Fibroblast of the aortic adventitia (primary cell): ENCODE results near the gene TCEA2. TPM values are rescaled to one million over a fixed set of nuclear protein-coding genes. Genes with fewer than 3 reads are reported as not detected.
A peak's percentile ranks its signal among the peaks of the same experiment; 100 is the strongest.

Source experiments
- DNase-seq: peaks from one replicate; pipeline ENCODE4 v3.0.0-alpha.2; 2010; ENCODE audit warnings: low read depth
- H3K4me3 ChIP-seq: 2 replicates; pipeline ENCODE4 v1.5.1; 2011; ENCODE audit warnings: low read depth, mild to moderate bottlenecking, control low read depth, low read length, moderate library complexity
- CTCF ChIP-seq: IDR thresholded peaks from 2 replicates; pipeline ENCODE4 v1.5.1; 2011; ENCODE audit warnings: mild to moderate bottlenecking, low read length, control low read depth, inconsistent platforms; ENCODE audit not compliant: insufficient read depth
- total RNA-seq: library from RNA; depleted of rRNA; stranded (reverse); fragments of >200 nt; gene quantifications from 2 replicates; pipeline ENCODE4 v1.2.3, GENCODE V29; 2012; ENCODE audit warnings: low replicate concordance

TCEA2 gene
- total RNA-seq, 1 donor: 23.5 TPM

DNA sequence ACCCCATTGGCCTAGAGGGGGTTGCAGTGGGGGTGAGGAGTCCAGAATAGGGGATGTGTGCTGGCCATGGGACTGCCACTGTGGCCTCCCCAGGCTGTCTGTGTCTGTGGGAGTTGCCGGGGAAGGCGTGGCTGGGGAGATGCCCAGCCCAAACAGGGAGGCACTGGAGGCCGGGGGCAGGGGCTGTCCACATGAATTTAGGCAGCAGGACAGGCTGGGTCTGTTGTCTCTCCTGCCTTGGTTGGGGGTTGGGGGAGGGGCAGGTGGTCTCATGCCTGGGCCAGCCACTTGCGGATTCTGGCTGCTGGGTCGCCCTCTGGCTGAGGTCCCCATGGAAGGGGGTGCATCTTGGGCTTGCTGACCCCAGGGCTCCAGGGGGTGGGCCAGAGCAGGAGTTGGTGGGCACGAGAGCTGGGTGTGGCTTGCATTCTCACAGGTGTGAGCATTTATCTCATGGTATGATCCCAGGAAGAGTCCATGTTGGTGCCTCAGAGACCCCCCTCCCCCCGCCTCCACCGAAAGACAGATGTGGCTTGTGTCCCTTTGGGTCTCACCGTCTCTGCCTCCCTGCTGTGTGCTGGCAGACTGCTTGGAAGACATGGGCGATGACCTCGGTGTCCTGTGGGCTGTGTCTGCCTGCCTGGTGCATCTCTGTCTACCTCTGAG is 17.5 kb upstream of the TCEA2 start:
- no peak overlapping the region for H3K4me3 ChIP-seq
- DNase-seq: no peak
- TF ChIP-seq CTCF: no peak

DNA sequence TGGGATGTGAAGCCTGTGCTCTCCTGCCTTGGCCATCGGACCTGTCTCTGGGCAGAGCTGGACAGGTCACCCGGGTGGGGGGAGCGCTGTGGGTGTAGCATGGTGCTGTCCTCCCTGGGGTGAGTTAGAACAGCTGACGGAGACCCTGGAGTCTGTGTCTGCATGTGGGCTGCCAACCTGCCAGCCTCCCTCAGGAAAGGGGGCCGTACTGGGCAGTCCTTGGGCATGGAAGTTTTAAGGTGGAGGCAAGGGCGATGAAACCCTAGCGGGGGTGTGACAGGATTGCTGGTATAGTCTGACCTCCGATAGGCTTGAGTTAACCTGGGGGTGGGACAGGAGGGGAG is 16.0 kb upstream of the TCEA2 start:
- no peak overlapping the region for H3K4me3 ChIP-seq
- DNase-seq: no peak
- no peak for TF ChIP-seq CTCF

DNA sequence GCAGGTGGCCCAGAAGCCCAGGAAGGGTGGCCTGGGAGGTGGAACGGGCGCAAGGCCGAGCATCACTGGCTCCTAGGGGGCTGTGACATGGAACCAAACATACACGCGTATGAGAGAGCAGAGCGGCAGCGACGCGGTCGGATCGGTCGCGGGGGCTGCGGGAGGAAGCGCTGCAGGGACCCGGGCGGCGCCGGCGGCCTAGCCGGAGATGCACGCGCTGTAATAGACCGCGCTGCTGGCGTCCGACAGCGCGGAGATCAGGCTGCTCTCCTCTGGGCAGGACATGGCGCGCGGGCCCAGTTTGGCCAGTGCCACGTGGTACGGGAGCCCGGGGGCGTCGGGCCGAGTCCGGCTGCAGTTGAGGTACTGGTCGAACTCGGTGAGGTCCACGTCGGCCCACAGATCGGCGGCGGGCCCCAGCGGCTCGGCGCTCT is 15.0 kb upstream of the TCEA2 start:
- no peak overlapping the region for H3K4me3 ChIP-seq
- no peak for TF ChIP-seq CTCF

DNA sequence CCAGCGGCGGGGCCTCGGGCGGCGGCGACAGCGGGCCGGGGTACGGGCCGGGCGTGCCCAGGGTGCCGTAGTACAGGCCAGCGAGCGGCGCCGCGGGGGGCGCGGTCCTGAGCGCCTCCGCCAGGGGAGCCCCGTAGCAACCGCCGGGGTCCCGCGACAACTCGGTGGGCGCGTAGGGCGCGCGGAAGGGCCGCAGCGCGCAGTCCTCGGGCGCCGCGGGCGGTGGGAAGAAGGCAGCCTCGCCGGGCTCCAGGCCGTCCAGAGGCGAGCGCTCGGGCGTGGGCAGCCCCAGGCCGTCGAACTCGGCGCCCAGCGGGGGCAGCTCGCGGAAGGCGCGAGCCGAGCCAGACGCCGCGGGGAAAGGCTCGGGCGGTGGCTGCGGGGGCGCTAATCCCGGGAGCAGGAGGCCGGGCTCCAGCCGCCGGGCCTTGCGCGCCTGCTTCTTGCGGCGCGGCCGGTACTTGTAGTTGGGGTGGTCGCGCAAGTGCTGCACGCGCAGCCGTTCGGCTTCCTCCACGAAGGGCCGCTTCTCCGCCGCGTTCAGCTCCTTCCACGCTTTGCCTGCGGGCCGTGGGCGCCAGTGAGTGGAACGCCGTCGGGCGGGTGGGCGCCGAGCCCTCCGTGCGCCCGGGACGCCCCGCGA is 14.5 kb upstream of the TCEA2 start:
- TF ChIP-seq CTCF: no peak
- H3K4me3 ChIP-seq: no peak overlapping the region
- DNase-seq: no peak

More for the DNA sequence above, 15.0 kb upstream of the TCEA2 start:
- DNase-seq: no peak

GRCh38 chr20:64049060-64049877 is 13.7 kb upstream of the TCEA2 start, which contains the start of gene SOX18:
SOX18 (minus strand) TSS chr20:64049639; CDS start chr20:64049516, 123 bp downstream.
- TF ChIP-seq CTCF: no peak
- peak within 1 kb of the TSS; percentile 31 for H3K4me3 ChIP-seq
- DNase-seq: peak; percentile 18

DNA sequence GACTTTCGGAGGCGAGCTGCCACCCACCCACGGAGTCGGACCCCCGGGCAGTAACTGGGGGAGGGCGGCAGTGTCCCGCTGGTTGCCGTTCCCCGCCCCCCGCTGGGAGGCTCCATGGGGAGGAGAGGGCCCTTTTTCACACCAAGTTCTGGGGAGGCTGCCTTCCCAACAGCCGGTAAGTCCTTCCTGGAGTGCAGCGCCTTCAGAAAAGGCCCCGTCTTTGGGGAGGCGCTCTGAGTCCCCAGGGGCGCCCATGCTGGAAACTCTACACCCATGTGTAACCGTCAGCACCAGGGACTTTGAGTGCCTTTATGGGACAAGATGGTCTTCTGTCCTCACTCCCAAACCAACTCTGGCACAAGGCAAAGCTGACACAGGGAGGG is 13.1 kb upstream of the TCEA2 start:
- no peak for DNase-seq
- no peak for TF ChIP-seq CTCF
- no peak overlapping the region for H3K4me3 ChIP-seq
